C4-2B (cell line): Measurements from ENCODE around the gene TMEM178A.

Experiments
- H3K27ac ChIP-seq: fragments of 450-650 bp; 2 replicates; pipeline ENCODE4 v1.5.1; 2017
- CTCF ChIP-seq: fragments of 450-650 bp; conservative IDR thresholded peaks from 2 replicates; pipeline ENCODE4 v1.5.1; 2017; ENCODE audit warnings: mild to moderate bottlenecking
- ZFX ChIP-seq: fragments of 450-650 bp; IDR thresholded peaks from 2 replicates; pipeline ENCODE4 v1.6.1; 2017

TMEM178A gene

GRCh38 chr2:39665811-39666490, at the start of gene TMEM178A:
TMEM178A (plus strand) TSS chr2:39665917; CDS start chr2:39665975, 58 bp downstream.
- TF ChIP-seq CTCF (no peak), ZFX (no peak)

GRCh38 chr2:39618236-39618635, 47.5 kb upstream of the TMEM178A start:
- no peak overlapping the region for H3K27ac ChIP-seq
- no peak for TF ChIP-seq ZFX
- no peak for TF ChIP-seq CTCF

More at GRCh38 chr2:39665811-39666490, at the start of gene TMEM178A:
- no peak within 1 kb of the TSS for H3K27ac ChIP-seq

- no peak overlapping the region for H3K27ac ChIP-seq
- TF ChIP-seq CTCF (no peak), ZFX (no peak)
Observed at GRCh38 chr2:39618736-39619135, 47.0 kb upstream of the TMEM178A start.

- no peak for TF ChIP-seq CTCF
- no peak for TF ChIP-seq ZFX
- no peak overlapping the region for H3K27ac ChIP-seq
Observed at GRCh38 chr2:39620067-39620466, 45.6 kb upstream of the TMEM178A start.

GRCh38 chr2:39621596-39621995, 44.1 kb upstream of the TMEM178A start:
- no peak overlapping the region for H3K27ac ChIP-seq
- no peak for TF ChIP-seq ZFX
- TF ChIP-seq CTCF, result no peak

GRCh38 chr2:39622860-39623259, 42.9 kb upstream of the TMEM178A start:
- TF ChIP-seq CTCF, result no peak
- TF ChIP-seq ZFX, result no peak
- H3K27ac ChIP-seq, result no peak overlapping the region

- no peak overlapping the region for H3K27ac ChIP-seq
- TF ChIP-seq ZFX (no peak), CTCF (no peak)
Observed at GRCh38 chr2:39623917-39624316, 41.8 kb upstream of the TMEM178A start.
